ENCODE measurements around the gene ZNRF2. TPM values are rescaled to one million over a fixed set of nuclear protein-coding genes. Genes with fewer than 3 reads are reported as not detected.

Gene ZNRF2
- total RNA-seq, 2 experiments from 2014 or later = 20.4 to 23.6 TPM

- ChIA-PET POLR2A (interaction anchor here (0.5 to 0.7 kb wide), 3 partner anchors 91 to 1254 kb away, joined by 3 to 4 read pairs (median 3); no protein-coding TSS in a partner anchor), CTCF (no interaction called here)
- Histone ChIP-seq H3K27me3 (ENCODE audit: control insufficient read depth in 1 of 2, insufficient read depth in 2 of 2, low read length in 2 of 2) (no peaks in the 10 kb centered on the region), H3K4me3 (ENCODE audit: low read length) (no peak overlapping the region), H3K27ac (ENCODE audit: low read depth in 1 of 2, low read length in 2 of 2) (no peak overlapping the region), H3K9me3 (ENCODE audit: control insufficient read depth in 1 of 2, insufficient read depth in 1 of 2, low read length in 2 of 2) (no peaks in the 10 kb centered on the region), H3K36me3 (ENCODE audit: insufficient read depth, low read length) (no peaks in the 10 kb centered on the region), H3K4me1 (ENCODE audit: insufficient read depth, low read length) (no peaks in the 10 kb centered on the region)
- H3K9me3 Mint-ChIP-seq = no peaks in the 10 kb centered on the region
- H3K27ac Mint-ChIP-seq = no peak overlapping the region
- H3K4me1 Mint-ChIP-seq (ENCODE audit: low read depth) = no peaks in the 10 kb centered on the region
- H3K27me3 Mint-ChIP-seq = peaks cover 4% of the 10 kb centered on the region
- H3K36me3 Mint-ChIP-seq (ENCODE audit: low read depth) = no peaks in the 10 kb centered on the region
- TF ChIP-seq CTCF (IDR thresholded peaks at IDR 0.05) = no peak
- H3K4me3 Mint-ChIP-seq = no peak overlapping the region
- DNase-seq (no peak), ATAC-seq (ENCODE audit: poor library complexity) (no peak)
- intact Hi-C loops (cut with DNase I, micrococcal nuclease) = no loop called here
Measured at GRCh38 chr7:30240106-30240800, 44.1 kb upstream of the ZNRF2 start.

DNA sequence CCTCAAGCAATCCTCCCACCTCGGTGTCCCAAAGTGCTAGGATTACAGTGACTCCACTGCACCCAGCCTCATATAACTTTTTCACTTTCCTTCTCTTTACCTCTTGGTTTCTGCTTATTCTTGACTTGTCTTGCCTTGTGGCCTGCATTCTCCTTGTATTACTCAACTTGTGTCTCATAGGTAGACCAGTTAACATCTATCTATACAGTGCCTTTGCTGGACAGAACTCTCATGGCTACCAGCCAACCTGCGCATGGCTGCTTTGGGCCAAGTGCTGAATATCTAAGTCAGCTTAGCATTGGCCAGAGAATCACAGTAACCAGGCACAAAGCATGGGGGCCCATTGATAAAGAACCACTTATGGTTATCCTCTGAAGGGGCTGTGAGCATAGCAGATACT, 42.6 kb upstream of the ZNRF2 start:
- intact Hi-C loops (cut with DNase I, micrococcal nuclease) = no loop called here
- ATAC-seq (ENCODE audit: poor library complexity) = no peak
- DNase-seq = no peak
- ChIA-PET POLR2A (no interaction called here), CTCF (no interaction called here)
- no peaks in the 10 kb centered on the region for H3K4me1 ChIP-seq (ENCODE audit: insufficient read depth, low read length)
- no peaks in the 10 kb centered on the region for H3K36me3 ChIP-seq (ENCODE audit: insufficient read depth, low read length)
- no peak overlapping the region for H3K4me3 Mint-ChIP-seq
- H3K27me3 ChIP-seq (ENCODE audit: control insufficient read depth in 1 of 2, insufficient read depth in 2 of 2, low read length in 2 of 2) = no peaks in the 10 kb centered on the region
- no peaks in the 10 kb centered on the region for H3K9me3 Mint-ChIP-seq
- no peaks in the 10 kb centered on the region for H3K4me1 Mint-ChIP-seq (ENCODE audit: low read depth)
- no peaks in the 10 kb centered on the region for H3K9me3 ChIP-seq (ENCODE audit: control insufficient read depth in 1 of 2, insufficient read depth in 1 of 2, low read length in 2 of 2)
- peaks cover 4% of the 10 kb centered on the region for H3K27me3 Mint-ChIP-seq
- H3K4me3 ChIP-seq (ENCODE audit: low read length) = no peak overlapping the region
- no peak overlapping the region for H3K27ac ChIP-seq (ENCODE audit: low read depth in 1 of 2, low read length in 2 of 2)
- no peaks in the 10 kb centered on the region for H3K36me3 Mint-ChIP-seq (ENCODE audit: low read depth)
- H3K27ac Mint-ChIP-seq = no peak overlapping the region
- TF ChIP-seq CTCF (IDR thresholded peaks at IDR 0.05) = no peak

GRCh38 chr7:30244340-30244739, 40.1 kb upstream of the ZNRF2 start:
- Histone ChIP-seq H3K9me3 (ENCODE audit: control insufficient read depth in 1 of 2, insufficient read depth in 1 of 2, low read length in 2 of 2) (no peaks in the 10 kb centered on the region), H3K36me3 (ENCODE audit: insufficient read depth, low read length) (no peaks in the 10 kb centered on the region), H3K27me3 (ENCODE audit: control insufficient read depth in 1 of 2, insufficient read depth in 2 of 2, low read length in 2 of 2) (no peaks in the 10 kb centered on the region), H3K4me1 (ENCODE audit: insufficient read depth, low read length) (peaks cover under 1% of the 10 kb centered on the region), H3K4me3 (ENCODE audit: low read length) (no peak overlapping the region), H3K27ac (ENCODE audit: low read depth in 1 of 2, low read length in 2 of 2) (no peak overlapping the region)
- Mint-ChIP-seq H3K9me3 (no peaks in the 10 kb centered on the region), H3K4me1 (ENCODE audit: low read depth) (peaks cover 12% of the 10 kb centered on the region), H3K4me3 (no peak overlapping the region), H3K36me3 (ENCODE audit: low read depth) (no peaks in the 10 kb centered on the region), H3K27me3 (peaks cover 4% of the 10 kb centered on the region), H3K27ac (no peak overlapping the region)
- ChIA-PET CTCF (no interaction called here), POLR2A (no interaction called here)
- no peak for TF ChIP-seq CTCF (IDR thresholded peaks at IDR 0.05)
- DNase-seq = no peak
- no peak for ATAC-seq (ENCODE audit: poor library complexity)
- intact Hi-C loops (cut with DNase I, micrococcal nuclease) = no loop called here

All from CD4-positive, alpha-beta T cell (primary cell).